ENCODE measurements around the gene BDH2. TPM values are rescaled to one million over a fixed set of nuclear protein-coding genes. Genes with fewer than 3 reads are reported as not detected.

The BDH2 gene
- total and polyA plus RNA-seq, 8 donors = 8.6 to 46.8 (median 16.1) TPM

- H3K9me3 ChIP-seq = no peaks in the 10 kb centered on the region
- WGBS, 2 donors = 88 to 97% methylated on average over 3 of the region's 3 CpGs
- H3K4me1 ChIP-seq = no peaks in the 10 kb centered on the region
- no peak overlapping the region for H3K27ac ChIP-seq
- no peak overlapping the region for H3K4me3 ChIP-seq
- no peaks in the 10 kb centered on the region for H3K27me3 ChIP-seq
- DNase-seq (no peak), FAIRE-seq (no peak), ATAC-seq (no peak)
- TF ChIP-seq CTCF (IDR thresholded peaks at IDR 0.05) = no peak
- intact Hi-C loops (cut with DNase I) = no loop called here
- no peaks in the 10 kb centered on the region for H3K36me3 ChIP-seq
These were observed 45.6 kb downstream of the BDH2 start for GRCh38 chr4:103054030-103054429.

- no peak for TF ChIP-seq CTCF (IDR thresholded peaks at IDR 0.05)
- Histone ChIP-seq H3K9me3 (no peaks in the 10 kb centered on the region), H3K4me1 (no peaks in the 10 kb centered on the region), H3K27me3 (no peaks in the 10 kb centered on the region), H3K4me3 (no peak overlapping the region), H3K27ac (no peak overlapping the region), H3K36me3 (no peaks in the 10 kb centered on the region)
- intact Hi-C loops (cut with DNase I) = no loop called here
- FAIRE-seq (no peak), DNase-seq (no peak), ATAC-seq (no peak)
- 73 to 82% methylated on average over 3 of the region's 3 CpGs for WGBS, 2 donors
These were observed 46.9 kb downstream of the BDH2 start for GRCh38 chr4:103052779-103053178.

- no peak for TF ChIP-seq CTCF (IDR thresholded peaks at IDR 0.05)
- no peak for DNase-seq
- Histone ChIP-seq H3K27me3 (no peaks in the 10 kb centered on the region), H3K27ac (no peak overlapping the region), H3K36me3 (no peaks in the 10 kb centered on the region), H3K4me1 (no peaks in the 10 kb centered on the region), H3K4me3 (no peak overlapping the region), H3K9me3 (no peaks in the 10 kb centered on the region)
- no peak for FAIRE-seq
- intact Hi-C loops (cut with DNase I) = no loop called here
- WGBS, 2 donors = 89 to 94% methylated on average over 3 of the region's 3 CpGs
- ATAC-seq = no peak
These were observed 47.5 kb downstream of the BDH2 start for GRCh38 chr4:103052145-103052544.

- TF ChIP-seq CTCF (IDR thresholded peaks at IDR 0.05) = no peak
- FAIRE-seq = no peak
- H3K4me1 ChIP-seq = no peaks in the 10 kb centered on the region
- intact Hi-C loops (cut with DNase I) = no loop called here
- no peak for DNase-seq
- H3K36me3 ChIP-seq = no peaks in the 10 kb centered on the region
- H3K27me3 ChIP-seq = no peaks in the 10 kb centered on the region
- H3K27ac ChIP-seq = no peak overlapping the region
- WGBS, 2 donors = 39 to 42% methylated on average over 2 of the region's 2 CpGs
- no peaks in the 10 kb centered on the region for H3K9me3 ChIP-seq
- ATAC-seq = no peak
- no peak overlapping the region for H3K4me3 ChIP-seq
These were observed 48.7 kb downstream of the BDH2 start for GRCh38 chr4:103050736-103051436.

Data from pancreas (tissue), 10 donors.